Kidney glomerular epithelial cell (primary cell): ENCODE measurements around the gene PLA2G4E.

Experiments
- DNase-seq: peaks from one replicate; lab custom pipeline; 2025; lab: John Stamatoyannopoulos, UW

PLA2G4E gene

GRCh38 chr15:41975669-41976068 lies 45.2 kb downstream of the PLA2G4E start:
- DNase-seq: no peak

GRCh38 chr15:41974041-41974440 lies 46.8 kb downstream of the PLA2G4E start:
- no peak for DNase-seq

GRCh38 chr15:41972253-41973242 lies 48.3 kb downstream of the PLA2G4E start, which contains the start of gene EHD4:
Gene EHD4, minus strand, starts transcription at chr15:41972557. Its CDS starts 63 bp downstream, at chr15:41972494.
- peak; percentile 99 for DNase-seq

- no peak for DNase-seq
Measured at GRCh38 chr15:41971895-41972252, 49.0 kb downstream of the PLA2G4E start.

- DNase-seq: peak; percentile 56
Measured at GRCh38 chr15:41971089-41971894, 49.5 kb downstream of the PLA2G4E start.

GRCh38 chr15:41970456-41970855 lies 50.4 kb downstream of the PLA2G4E start:
- no peak for DNase-seq

- DNase-seq: no peak
Measured at GRCh38 chr15:41969851-41970431, 50.9 kb downstream of the PLA2G4E start.

GRCh38 chr15:41968701-41969100 lies 52.1 kb downstream of the PLA2G4E start:
- no peak for DNase-seq

GRCh38 chr15:41967506-41968206 lies 53.2 kb downstream of the PLA2G4E start:
- peak; percentile 43 for DNase-seq

GRCh38 chr15:41966920-41967465 lies 53.8 kb downstream of the PLA2G4E start:
- no peak for DNase-seq

GRCh38 chr15:41966414-41966812 lies 54.4 kb downstream of the PLA2G4E start:
- DNase-seq: no peak

- no peak for DNase-seq
Measured at GRCh38 chr15:41965441-41966413, 55.1 kb downstream of the PLA2G4E start.

- DNase-seq: peak; percentile 42
Measured at GRCh38 chr15:41961595-41962202, 59.1 kb downstream of the PLA2G4E start.

- DNase-seq: peak; percentile 86
Measured at GRCh38 chr15:41961001-41961518, 59.8 kb downstream of the PLA2G4E start.

GRCh38 chr15:41958002-41958420 lies 62.8 kb downstream of the PLA2G4E start:
- DNase-seq: no peak

- peak; percentile 12 for DNase-seq
Measured at GRCh38 chr15:41957021-41957897, 63.6 kb downstream of the PLA2G4E start.

- DNase-seq: peak; percentile 42
Measured at GRCh38 chr15:41955807-41956525, 64.9 kb downstream of the PLA2G4E start.

- no peak for DNase-seq
Measured at GRCh38 chr15:41955100-41955499, 65.7 kb downstream of the PLA2G4E start.
